Panc1 (cell line): ENCODE data around the gene MAP3K15.

Experiments used
- POLR2AphosphoS5 ChIP-seq: IDR thresholded peaks from 2 replicates; pipeline ENCODE4 v1.6.1; 2012; ENCODE audit warnings: mild to moderate bottlenecking, low read depth, low read length, moderate library complexity
- SIN3A ChIP-seq: IDR thresholded peaks from 2 replicates; pipeline ENCODE4 v1.6.1; 2012; ENCODE audit warnings: low read depth, mild to moderate bottlenecking, low read length, moderate library complexity, borderline replicate concordance; ENCODE audit not compliant: insufficient read depth
- TF ChIP-seq, protein P1 (sequence below): fragments of 450-650 bp; IDR thresholded peaks from 2 replicates; pipeline ENCODE4 v1.5.1; 2017; ENCODE audit warnings: mild to moderate bottlenecking

DNA sequence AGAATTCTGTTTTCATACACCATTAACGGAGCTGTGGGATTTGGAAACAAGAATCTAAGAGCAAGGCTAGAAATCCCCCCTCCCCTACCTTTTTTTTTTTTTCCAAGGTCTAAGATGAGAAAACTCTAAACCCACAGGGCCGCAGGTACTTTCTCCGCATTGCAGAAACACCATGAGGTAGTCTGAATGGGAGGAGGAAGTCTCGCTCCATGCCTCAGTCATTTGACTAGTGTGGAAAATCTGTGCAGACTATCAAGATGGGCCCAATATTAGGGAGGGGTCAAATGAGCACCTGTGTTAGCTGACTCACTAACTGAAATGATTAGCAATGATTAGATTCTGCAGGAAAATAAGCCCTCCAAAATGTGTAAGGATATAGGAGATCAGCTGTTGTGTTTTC, 40.9 kb upstream of the MAP3K15 start:
- TF ChIP-seq, protein P1, sequence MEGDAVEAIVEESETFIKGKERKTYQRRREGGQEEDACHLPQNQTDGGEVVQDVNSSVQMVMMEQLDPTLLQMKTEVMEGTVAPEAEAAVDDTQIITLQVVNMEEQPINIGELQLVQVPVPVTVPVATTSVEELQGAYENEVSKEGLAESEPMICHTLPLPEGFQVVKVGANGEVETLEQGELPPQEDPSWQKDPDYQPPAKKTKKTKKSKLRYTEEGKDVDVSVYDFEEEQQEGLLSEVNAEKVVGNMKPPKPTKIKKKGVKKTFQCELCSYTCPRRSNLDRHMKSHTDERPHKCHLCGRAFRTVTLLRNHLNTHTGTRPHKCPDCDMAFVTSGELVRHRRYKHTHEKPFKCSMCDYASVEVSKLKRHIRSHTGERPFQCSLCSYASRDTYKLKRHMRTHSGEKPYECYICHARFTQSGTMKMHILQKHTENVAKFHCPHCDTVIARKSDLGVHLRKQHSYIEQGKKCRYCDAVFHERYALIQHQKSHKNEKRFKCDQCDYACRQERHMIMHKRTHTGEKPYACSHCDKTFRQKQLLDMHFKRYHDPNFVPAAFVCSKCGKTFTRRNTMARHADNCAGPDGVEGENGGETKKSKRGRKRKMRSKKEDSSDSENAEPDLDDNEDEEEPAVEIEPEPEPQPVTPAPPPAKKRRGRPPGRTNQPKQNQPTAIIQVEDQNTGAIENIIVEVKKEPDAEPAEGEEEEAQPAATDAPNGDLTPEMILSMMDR: no peak
- TF ChIP-seq SIN3A (no peak), POLR2AphosphoS5 (no peak)
